Measurements from ENCODE around the gene CBARP. TPM values are rescaled to one million over a fixed set of nuclear protein-coding genes. Genes with fewer than 3 reads are reported as not detected.

CBARP gene
- polyA plus RNA-seq, 1 of the 3 experiments (the other 2 are of a cell fraction): 5.1 TPM

GRCh38 chr19:1220976-1221903 lies 16.6 kb downstream of the CBARP start (continued):
- TF ChIP-seq ZBTB33 (IDR thresholded peaks at IDR 0.05; ENCODE audit: borderline replicate concordance, low read depth): no peak
- no peak for TF ChIP-seq REST (IDR thresholded peaks at IDR 0.05; ENCODE audit: low read depth, low read length)
- no peak for TF ChIP-seq CHD2 (IDR thresholded peaks at IDR 0.05; ENCODE audit: low read length, partially characterized antibody)
- no peak for TF ChIP-seq NFIC (IDR thresholded peaks at IDR 0.05; ENCODE audit: borderline replicate concordance)
- no peak for TF ChIP-seq GATA2 (CRISPR knock-in tag; IDR thresholded peaks at IDR 0.05)
- peak; percentile 78 for TF ChIP-seq RAD21 (IDR thresholded peaks at IDR 0.05; ENCODE audit: low read length)
- TF ChIP-seq USF1 (IDR thresholded peaks at IDR 0.05; ENCODE audit: borderline replicate concordance, low read depth): no peak
- no peak for TF ChIP-seq SIN3A (IDR thresholded peaks at IDR 0.05; ENCODE audit: borderline replicate concordance, low read depth, low read length)
- TF ChIP-seq RXRA (IDR thresholded peaks at IDR 0.05; ENCODE audit: borderline replicate concordance, low read depth): no peak

GRCh38 chr19:1220477-1220930 lies 17.3 kb downstream of the CBARP start:
- peaks cover 19% of the 10 kb centered on the region for H3F3A ChIP-seq (replicated peaks; ENCODE audit: insufficient read depth)
- peaks cover 9 to 14% of the 10 kb centered on the region in 2 experiments; a peak in 3 of 4 replicates for H3K4me1 ChIP-seq (ENCODE audit: control insufficient read depth in 1 of 2, insufficient read depth in 2 of 2, low read depth in 1 of 2, low read length in 1 of 2)
- no peaks in the 10 kb centered on the region for H3K27me3 ChIP-seq (ENCODE audit: insufficient read depth)
- no peak overlapping the region for H2AFZ ChIP-seq (ENCODE audit: low read depth)
- peaks cover 52% of the 10 kb centered on the region for H3K79me2 ChIP-seq (ENCODE audit: insufficient read depth)
- peaks cover 0 to 35% of the 10 kb centered on the region in 2 experiments for H3K36me3 ChIP-seq (replicated peaks in 1 of 2; ENCODE audit: control insufficient read depth in 1 of 2, insufficient read depth in 2 of 2, low read length in 1 of 2)
- H3K4me3 ChIP-seq (ENCODE audit: low read depth in 2 of 2, low read length in 1 of 2): no peak overlapping the region
- POLR2A ChIA-PET: interaction anchor here (1.0 kb wide), 1 partner anchor 18 kb away, joined by 3 read pairs; no protein-coding TSS in a partner anchor
- WGBS (ENCODE audit: low lambda C conversion rate): 60% methylated on average over 1 of the region's 33 CpGs
- H3K27ac ChIP-seq (ENCODE audit: low read depth in 2 of 2, low read length in 1 of 2): no peak overlapping the region
- H3K4me2 ChIP-seq: no peak overlapping the region
- TF ChIP-seq CTCF (IDR thresholded peaks at IDR 0.05) (peak; percentile 48), YY1 (IDR thresholded peaks at IDR 0.05; ENCODE audit: low read depth) (no peak)
- DNase-seq: peak; percentile 61
- H3K9ac ChIP-seq: no peak overlapping the region
- peaks cover 22% of the 10 kb centered on the region; the same call in 1 of the 2 replicates for H4K20me1 ChIP-seq (ENCODE audit: insufficient read depth)
- H3K9me2 ChIP-seq: no peaks in the 10 kb centered on the region
- H3K9me3 ChIP-seq: no peaks in the 10 kb centered on the region
- CTCF ChIA-PET: interaction anchor here (0.8 to 7.0 kb wide), 14 partner anchors 10 to 420 kb away, joined by 3 to 82 read pairs (median 8); partner anchors contain the start of genes ATP5F1D, CBARP and CIRBP

Measured in SK-N-SH (cell line).